Lower lobe of right lung (tissue), 2 donors: ENCODE data around the gene CIB1. TPM values are rescaled to one million over a fixed set of nuclear protein-coding genes. Genes with fewer than 3 reads are reported as not detected.
A peak's percentile ranks its signal among the peaks of the same experiment; 100 is the strongest.
"Not testable (repeated sequence)": the region's sequence is repeated elsewhere in the genome, so short reads cannot be mapped to it uniquely, and the experiment has no call there.

Experiments used
- ATAC-seq, 2 donors: fragments of 200-7000 bp; cut with Tn5 transposase; one replicate each; pipeline ENCODE4 v1.9.1; 2020 to 2022; ENCODE audit warnings: mild to moderate bottlenecking in 2 of 2, moderate library complexity in 2 of 2
- DNase-seq: peaks from one replicate; pipeline ENCODE4 v3.0.0-alpha.2; 2020
- H3K27ac ChIP-seq: fragments of 200-600 bp; one replicate; pipeline ENCODE4 v1.8.0; 2022
- H3K27me3 ChIP-seq: fragments of 200-600 bp; one replicate; pipeline ENCODE4 v1.8.0; 2022; ENCODE audit warnings: low read depth
- H3K36me3 ChIP-seq: fragments of 200-600 bp; one replicate; pipeline ENCODE4 v1.8.0; 2022; ENCODE audit warnings: mild to moderate bottlenecking
- H3K4me1 ChIP-seq: fragments of 200-600 bp; one replicate; pipeline ENCODE4 v1.8.0; 2022
- H3K4me3 ChIP-seq: fragments of 200-600 bp; one replicate; pipeline ENCODE4 v1.8.0; 2022; ENCODE audit warnings: mild to moderate bottlenecking
- H3K9me3 ChIP-seq: fragments of 200-600 bp; one replicate; pipeline ENCODE4 v1.8.0; 2022
- CTCF ChIP-seq: fragments of 200-600 bp; IDR thresholded peaks from one replicate; pipeline ENCODE4 v1.8.0; 2022; ENCODE audit warnings: antibody characterized with exemption, mild to moderate bottlenecking
- intact Hi-C: fragments of 100-400 bp; cut with DNase I; formaldehyde crosslinking; loops from one replicate; pipeline ENCODE4 v1.11.0; 2022
- long read RNA-seq: library from polyadenylated mRNA; unstranded; transcript quantifications from one replicate; pipeline ENCODE4 v2.0.0, GENCODE V29; 2021
- total RNA-seq: library from RNA; stranded (reverse); fragmentation: NEBNext Ultra II Directional; extraction: Animal tissue kit (Norgen Biotek cat#: 25700); gene quantifications from one replicate; pipeline ENCODE4 v1.2.1, GENCODE V29; 2021
- donor health status: DM: no; HTN: yes; CAD: no; lungs with severe emphysema.

CIB1 gene
- 80.8 TPM for total RNA-seq
- long read RNA-seq, transcript CIB1-201 (7 exons, 1,247 nt) = major isoform, 113 of 143 reads
- long read RNA-seq, partial matches to known transcripts = 8 of 143 reads
- long read RNA-seq, other reads (novel, unspliced or antisense) = 21 of 143 reads

- H3K27me3 ChIP-seq = no peaks in the 10 kb centered on the region
- intact Hi-C loops = no loop called here
- peak within 1 kb of the TSS; percentile 88 for H3K4me3 ChIP-seq
- H3K36me3 ChIP-seq = peaks cover 53% of the 10 kb centered on the region
- DNase-seq = peak; percentile 99
- peak; percentile 97 for ATAC-seq
- H3K9me3 ChIP-seq = no peaks in the 10 kb centered on the region
- H3K27ac ChIP-seq = peak within 1 kb of the TSS; percentile 95
- H3K4me1 ChIP-seq = peaks cover 39% of the 10 kb centered on the region
- TF ChIP-seq CTCF = no peak
Observed at GRCh38 chr15:90233387-90234095, at the start of gene CIB1. Gene CIB1, minus strand, starts transcription at chr15:90233941. Its CDS starts 56 bp downstream, at chr15:90233885.

- H3K4me1 ChIP-seq, ATAC-seq, H3K9me3 ChIP-seq, intact Hi-C loops, H3K27ac ChIP-seq, DNase-seq, H3K27me3 ChIP-seq, H3K36me3 ChIP-seq, H3K4me3 ChIP-seq: not testable (repeated sequence)
Observed at GRCh38 chr15:90281637-90282036, 47.9 kb upstream of the CIB1 start.

- H3K4me1 ChIP-seq, H3K27ac ChIP-seq, H3K9me3 ChIP-seq, H3K36me3 ChIP-seq, ATAC-seq, H3K4me3 ChIP-seq, H3K27me3 ChIP-seq, DNase-seq, intact Hi-C loops: not testable (repeated sequence)
Observed at GRCh38 chr15:90280743-90281142, 47.0 kb upstream of the CIB1 start.

GRCh38 chr15:90278467-90278866, 44.7 kb upstream of the CIB1 start:
- H3K27me3 ChIP-seq, H3K4me1 ChIP-seq, H3K27ac ChIP-seq, ATAC-seq, H3K4me3 ChIP-seq, H3K9me3 ChIP-seq, DNase-seq, intact Hi-C loops: not testable (repeated sequence)
- H3K36me3 ChIP-seq = peaks cover 16% of the 10 kb centered on the region

- no peak overlapping the region for H3K27ac ChIP-seq
- H3K9me3 ChIP-seq = no peaks in the 10 kb centered on the region
- DNase-seq = no peak
- H3K4me1 ChIP-seq = peaks cover 38% of the 10 kb centered on the region
- H3K36me3 ChIP-seq = peaks cover 77% of the 10 kb centered on the region
- no peak for TF ChIP-seq CTCF
- intact Hi-C loops = no loop called here
- no peak overlapping the region for H3K4me3 ChIP-seq
- H3K27me3 ChIP-seq = no peaks in the 10 kb centered on the region
- peak; percentile 23 to 37 for ATAC-seq
Observed at GRCh38 chr15:90271459-90272166, 37.9 kb upstream of the CIB1 start.

GRCh38 chr15:90270502-90271150, 36.9 kb upstream of the CIB1 start:
- Histone ChIP-seq H3K36me3 (peaks cover 77% of the 10 kb centered on the region), H3K4me1 (peaks cover 41% of the 10 kb centered on the region), H3K27me3 (no peaks in the 10 kb centered on the region), H3K27ac (no peak overlapping the region), H3K4me3 (no peak overlapping the region), H3K9me3 (no peaks in the 10 kb centered on the region)
- intact Hi-C loops = no loop called here
- no peak for TF ChIP-seq CTCF
- no peak for DNase-seq
- ATAC-seq = no peak
